Smooth muscle cell (in vitro differentiated cells): Measurements from ENCODE around the gene LAMA4. TPM values are rescaled to one million over a fixed set of nuclear protein-coding genes. Genes with fewer than 3 reads are reported as not detected.
"Not testable (repeated sequence)": the region's sequence is repeated elsewhere in the genome, so short reads cannot be mapped to it uniquely, and the experiment has no call there.

Source experiments
- DNase-seq: peaks from one replicate; lab custom pipeline; 2025; ENCODE audit not compliant: unreplicated experiment; lab: John Stamatoyannopoulos, UW
- H2AFZ ChIP-seq: fragments of 200-600 bp; sonication (generic); 2 replicates; pipeline ENCODE4 v1.6.0; 2016; ENCODE audit warnings: antibody characterized with exemption, low read depth, mild to moderate bottlenecking
- H3F3A ChIP-seq: fragments of 200-600 bp; sonication (generic); 2 replicates; pipeline ENCODE4 v1.6.0; 2017; ENCODE audit warnings: antibody characterized with exemption, low read depth
- H3K27ac ChIP-seq: fragments of 200-600 bp; sonication (generic); 2 replicates; pipeline ENCODE4 v1.5.1; 2016; ENCODE audit warnings: low read depth, mild to moderate bottlenecking
- H3K27me3 ChIP-seq: fragments of 200-600 bp; sonication (generic); 2 replicates; pipeline ENCODE4 v1.6.1; 2016; ENCODE audit warnings: low read depth, mild to moderate bottlenecking
- H3K36me3 ChIP-seq: fragments of 200-600 bp; sonication (generic); 2 replicates; pipeline ENCODE4 v1.5.1; 2016; ENCODE audit warnings: low read depth
- H3K4me1 ChIP-seq: fragments of 200-600 bp; sonication (generic); 2 replicates; pipeline ENCODE4 v1.5.1; 2016; ENCODE audit warnings: low read depth
- H3K4me2 ChIP-seq: fragments of 200-600 bp; sonication (generic); 2 replicates; pipeline ENCODE4 v1.6.0; 2016; ENCODE audit warnings: mild to moderate bottlenecking
- H3K4me3 ChIP-seq: fragments of 200-600 bp; sonication (generic); 2 replicates; pipeline ENCODE4 v1.5.1; 2016; ENCODE audit warnings: mild to moderate bottlenecking
- H3K79me2 ChIP-seq: fragments of 200-600 bp; sonication (generic); 2 replicates; pipeline ENCODE4 v1.6.0; 2016; ENCODE audit warnings: low read depth, mild to moderate bottlenecking
- H3K9ac ChIP-seq: fragments of 200-600 bp; sonication (generic); 2 replicates; pipeline ENCODE4 v1.6.0; 2016; ENCODE audit warnings: low read depth
- H3K9me3 ChIP-seq: fragments of 200-600 bp; sonication (generic); replicated peaks from 2 replicates; pipeline ENCODE4 v1.5.1; 2016; ENCODE audit warnings: low read depth
- H4K20me1 ChIP-seq: fragments of 200-600 bp; sonication (generic); 2 replicates; pipeline ENCODE4 v1.6.0; 2016; ENCODE audit warnings: low read depth
- WGBS: methylation state at CpG from one replicate; pipeline ENCODE4 v1.1.7; 2016; ENCODE audit warnings: low lambda C conversion rate; 5-methylcytosine and 5-hydroxymethylcytosine counted together
- polyA plus RNA-seq: library from polyadenylated mRNA; unstranded; fragments of >200 nt; fragmentation: Nextera tagmentation; extraction: Ambion mirVana; gene quantifications from 2 replicates; pipeline ENCODE4 v1.2.1, GENCODE V29; 2016
- total RNA-seq: library from RNA; depleted of rRNA; stranded (reverse); fragments of >200 nt; gene quantifications from 2 replicates; pipeline ENCODE4 v1.2.3, GENCODE V29; 2014
- TF ChIP-seq, protein P1 (sequence below): fragments of 200-600 bp; sonication (generic); IDR thresholded peaks from 2 replicates; pipeline ENCODE4 v1.5.1; 2017; ENCODE audit warnings: borderline replicate concordance, mild to moderate bottlenecking, antibody characterized with exemption; ENCODE audit not compliant: insufficient read depth, poor library complexity, severe bottlenecking

The LAMA4 gene
- total and polyA plus RNA-seq, 2 experiments from 2014 or later = 9.1 to 29.4 TPM

DNA sequence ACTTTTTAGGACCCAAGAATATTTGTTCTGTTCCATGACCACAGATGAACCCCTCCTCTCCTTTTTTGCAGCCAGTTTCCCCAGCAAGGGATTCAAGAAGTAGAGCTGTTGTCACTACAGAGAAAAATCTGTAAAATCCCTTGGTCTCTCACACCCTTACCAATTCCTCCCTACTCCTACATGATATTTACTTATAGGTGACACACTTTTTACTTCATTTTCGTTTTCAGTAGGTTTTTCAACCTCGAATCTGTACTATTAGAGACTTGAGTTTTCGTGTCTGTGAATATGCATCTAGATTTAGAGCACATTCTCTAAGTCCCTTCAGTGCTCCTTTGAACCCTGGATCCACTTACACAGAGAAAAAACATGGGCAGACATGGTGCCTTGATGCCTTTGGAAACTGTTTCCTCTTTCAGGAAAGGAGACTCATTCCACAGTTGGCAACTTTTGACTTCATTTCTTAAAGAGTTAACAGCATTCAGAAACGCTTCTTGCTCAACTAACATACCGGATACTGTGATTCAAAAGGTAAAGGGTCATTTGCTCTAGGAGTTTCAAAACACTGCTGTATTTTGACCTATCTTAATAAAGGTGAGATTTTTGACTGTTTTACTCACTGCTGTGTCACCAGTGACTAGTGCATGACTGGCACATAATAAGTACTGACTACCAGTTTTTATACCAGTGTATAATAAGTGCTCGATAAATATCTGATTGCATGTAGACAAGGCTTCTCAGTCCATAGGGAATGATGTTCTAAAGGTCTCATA, 50.6 kb downstream of the LAMA4 start:
- Histone ChIP-seq H3K9me3 (no peaks in the 10 kb centered on the region), H3K4me2 (no peak overlapping the region), H3K9ac (no peak overlapping the region), H3K27ac (no peak overlapping the region), H3F3A (no peaks in the 10 kb centered on the region), H3K27me3 (no peaks in the 10 kb centered on the region), H3K4me1 (peaks cover 11% of the 10 kb centered on the region), H2AFZ (no peak overlapping the region), H3K36me3 (no peaks in the 10 kb centered on the region), H3K79me2 (no peaks in the 10 kb centered on the region), H3K4me3 (no peak overlapping the region), H4K20me1 (no peaks in the 10 kb centered on the region)
- no peak for DNase-seq
- TF ChIP-seq, protein P1, sequence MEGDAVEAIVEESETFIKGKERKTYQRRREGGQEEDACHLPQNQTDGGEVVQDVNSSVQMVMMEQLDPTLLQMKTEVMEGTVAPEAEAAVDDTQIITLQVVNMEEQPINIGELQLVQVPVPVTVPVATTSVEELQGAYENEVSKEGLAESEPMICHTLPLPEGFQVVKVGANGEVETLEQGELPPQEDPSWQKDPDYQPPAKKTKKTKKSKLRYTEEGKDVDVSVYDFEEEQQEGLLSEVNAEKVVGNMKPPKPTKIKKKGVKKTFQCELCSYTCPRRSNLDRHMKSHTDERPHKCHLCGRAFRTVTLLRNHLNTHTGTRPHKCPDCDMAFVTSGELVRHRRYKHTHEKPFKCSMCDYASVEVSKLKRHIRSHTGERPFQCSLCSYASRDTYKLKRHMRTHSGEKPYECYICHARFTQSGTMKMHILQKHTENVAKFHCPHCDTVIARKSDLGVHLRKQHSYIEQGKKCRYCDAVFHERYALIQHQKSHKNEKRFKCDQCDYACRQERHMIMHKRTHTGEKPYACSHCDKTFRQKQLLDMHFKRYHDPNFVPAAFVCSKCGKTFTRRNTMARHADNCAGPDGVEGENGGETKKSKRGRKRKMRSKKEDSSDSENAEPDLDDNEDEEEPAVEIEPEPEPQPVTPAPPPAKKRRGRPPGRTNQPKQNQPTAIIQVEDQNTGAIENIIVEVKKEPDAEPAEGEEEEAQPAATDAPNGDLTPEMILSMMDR = no peak
- WGBS = 72% methylated on average over 6 of the region's 6 CpGs

DNA sequence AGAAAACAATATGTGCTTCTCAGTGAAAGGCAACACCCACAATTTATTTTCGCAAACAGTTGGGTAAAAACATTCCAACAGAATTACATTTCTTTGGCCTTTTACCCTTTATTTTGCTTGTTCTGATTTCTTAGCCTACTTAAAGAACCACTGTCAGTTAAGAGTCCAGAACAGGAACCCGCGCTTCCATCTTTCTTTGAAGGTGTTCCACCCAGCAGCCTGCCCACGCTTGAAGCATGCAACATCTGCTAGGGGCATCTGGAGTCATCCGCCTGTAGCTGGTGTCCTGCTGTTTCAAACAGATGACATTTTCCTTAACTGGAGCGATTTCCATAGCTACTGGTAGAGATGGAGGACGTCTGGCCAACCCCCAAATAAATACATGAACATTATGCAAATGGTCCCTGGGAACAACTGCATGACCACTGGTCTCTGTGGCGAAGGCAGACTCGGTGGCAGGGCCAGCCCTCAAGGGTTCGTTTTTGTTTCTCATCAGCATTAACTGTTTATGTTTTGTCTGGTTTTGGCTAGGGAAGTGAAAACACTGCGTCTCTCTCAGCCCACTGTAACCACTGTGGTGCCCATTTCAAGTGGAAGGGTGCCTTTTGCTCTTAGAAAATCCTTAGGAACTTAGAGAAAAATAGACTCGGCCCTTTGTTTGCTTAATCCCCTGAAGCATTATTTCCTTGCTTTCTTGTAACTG, 51.6 kb downstream of the LAMA4 start:
- DNase-seq = no peak

GRCh38 chr6:112200185-112200914, 54.0 kb downstream of the LAMA4 start:
- DNase-seq, H3K36me3 ChIP-seq: not testable (repeated sequence)
- 100% methylated on average over 2 of the region's 2 CpGs for WGBS

More for the DNA sequence above, 51.6 kb downstream of the LAMA4 start:
- peak overlapping the region; percentile 1 for H2AFZ ChIP-seq
- WGBS = 61% methylated on average over 12 of the region's 12 CpGs
- peaks cover 11% of the 10 kb centered on the region for H3K4me1 ChIP-seq
- no peaks in the 10 kb centered on the region for H3K9me3 ChIP-seq
- H3K27me3 ChIP-seq = no peaks in the 10 kb centered on the region
- TF ChIP-seq, protein P1 = no peak
- no peaks in the 10 kb centered on the region for H3K36me3 ChIP-seq
- H3K79me2 ChIP-seq = no peaks in the 10 kb centered on the region
- no peak overlapping the region for H3K4me2 ChIP-seq
- no peaks in the 10 kb centered on the region for H3F3A ChIP-seq
- H3K4me3 ChIP-seq = no peak overlapping the region
- no peaks in the 10 kb centered on the region for H4K20me1 ChIP-seq
- no peak overlapping the region for H3K9ac ChIP-seq
- H3K27ac ChIP-seq = no peak overlapping the region

DNA sequence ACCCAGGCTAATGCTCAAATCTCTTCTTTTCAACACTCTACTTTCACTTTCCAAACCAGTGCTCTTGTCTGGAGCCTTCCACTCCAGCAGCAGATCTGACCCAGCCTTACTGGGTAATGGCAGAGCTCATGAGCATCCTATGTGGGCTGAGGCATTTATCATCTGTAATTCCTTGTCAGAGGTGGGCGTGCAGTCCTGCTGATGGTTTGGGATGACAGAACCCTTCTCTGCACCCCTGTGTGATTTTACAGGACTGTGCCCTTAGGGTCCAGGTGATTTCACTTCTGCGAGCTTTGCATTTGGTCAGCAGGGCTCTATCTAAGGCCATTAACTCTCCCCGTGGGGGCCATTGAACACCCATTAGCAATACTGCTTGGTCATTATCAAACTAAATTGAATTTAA, 55.4 kb downstream of the LAMA4 start:
- Histone ChIP-seq H2AFZ (no peak overlapping the region), H3K27me3 (peaks cover 11% of the 10 kb centered on the region), H4K20me1 (no peaks in the 10 kb centered on the region), H3K27ac (no peak overlapping the region), H3K79me2 (no peaks in the 10 kb centered on the region), H3K9me3 (no peaks in the 10 kb centered on the region), H3K4me1 (peaks cover 11% of the 10 kb centered on the region), H3K4me3 (no peak overlapping the region), H3F3A (no peaks in the 10 kb centered on the region), H3K36me3 (no peaks in the 10 kb centered on the region), H3K4me2 (no peak overlapping the region), H3K9ac (no peak overlapping the region)
- TF ChIP-seq, protein P1 = no peak
- DNase-seq = no peak
- 51% methylated on average over 3 of the region's 3 CpGs for WGBS

More at GRCh38 chr6:112200185-112200914, 54.0 kb downstream of the LAMA4 start:
- not testable (repeated sequence) for H3K4me3 ChIP-seq, H3K27me3 ChIP-seq, H3K9me3 ChIP-seq, H3K4me2 ChIP-seq, H3F3A ChIP-seq, H4K20me1 ChIP-seq, H2AFZ ChIP-seq, H3K79me2 ChIP-seq, H3K27ac ChIP-seq, H3K9ac ChIP-seq
- H3K4me1 ChIP-seq = peaks cover 11% of the 10 kb centered on the region
